Stimulated activated CD4-positive, alpha-beta T cell treated with anti-CD3 and anti-CD28 coated beads, Interleukin-12 subunit alpha, Interleukin-12 subunit beta, amount 100 ng/mL, for 48 hours (primary cell): Measurements from ENCODE around the gene SORT1.
"Not testable (repeated sequence)": the region's sequence is repeated elsewhere in the genome, so short reads cannot be mapped to it uniquely, and the experiment has no call there.

Experiments used
- DNase-seq, 3 donors: peaks; one replicate each; pipeline ENCODE4 v3.0.0-alpha.2; 2020; ENCODE audit warnings: low read depth in 2 of 3, low spot score in 1 of 3

Gene SORT1

GRCh38 chr1:109381573-109381972, 16.1 kb downstream of the SORT1 start:
- no peak for DNase-seq

GRCh38 chr1:109379907-109380306, 17.8 kb downstream of the SORT1 start:
- no peak for DNase-seq

GRCh38 chr1:109379422-109379821, 18.3 kb downstream of the SORT1 start:
- no peak for DNase-seq

- DNase-seq, result no peak
These were observed 20.0 kb downstream of the SORT1 start for GRCh38 chr1:109377698-109378097.

- not testable (repeated sequence) for DNase-seq
These were observed 24.0 kb downstream of the SORT1 start for GRCh38 chr1:109373696-109374095.

GRCh38 chr1:109373126-109373525, 24.6 kb downstream of the SORT1 start:
- no peak for DNase-seq

- DNase-seq, result no peak
These were observed 25.4 kb downstream of the SORT1 start for GRCh38 chr1:109372281-109372680.

- DNase-seq, result peak; percentile 3 to 14 (median 5)
These were observed 26.4 kb downstream of the SORT1 start for GRCh38 chr1:109371341-109371739.

- no peak for DNase-seq
These were observed 26.9 kb downstream of the SORT1 start for GRCh38 chr1:109370712-109371340.

- DNase-seq, result no peak
These were observed 28.5 kb downstream of the SORT1 start for GRCh38 chr1:109369167-109369746.

GRCh38 chr1:109368464-109368863, 29.3 kb downstream of the SORT1 start:
- DNase-seq, result no peak

GRCh38 chr1:109367626-109368025, 30.1 kb downstream of the SORT1 start:
- no peak for DNase-seq

GRCh38 chr1:109365642-109366204, 32.0 kb downstream of the SORT1 start:
- DNase-seq, result no peak

GRCh38 chr1:109361649-109362048, 36.1 kb downstream of the SORT1 start:
- no peak for DNase-seq

GRCh38 chr1:109361069-109361468, 36.6 kb downstream of the SORT1 start:
- no peak for DNase-seq

GRCh38 chr1:109357616-109358015, 40.1 kb downstream of the SORT1 start:
- DNase-seq, result no peak

- no peak for DNase-seq
These were observed 40.8 kb downstream of the SORT1 start for GRCh38 chr1:109356915-109357314.

- no peak for DNase-seq
These were observed 41.2 kb downstream of the SORT1 start for GRCh38 chr1:109356505-109356904.

- DNase-seq, result no peak
These were observed 42.8 kb downstream of the SORT1 start for GRCh38 chr1:109354929-109355328.

GRCh38 chr1:109351457-109351856, 46.3 kb downstream of the SORT1 start:
- DNase-seq, result no peak

- no peak for DNase-seq
These were observed 47.1 kb downstream of the SORT1 start for GRCh38 chr1:109350655-109351054.

- no peak for DNase-seq
These were observed 47.5 kb downstream of the SORT1 start for GRCh38 chr1:109350182-109350581.

- no peak for DNase-seq
These were observed 50.2 kb downstream of the SORT1 start for GRCh38 chr1:109347511-109347910.
